NCI-H69 (cell line): Measurements from ENCODE around the gene MUS81.
"Not testable (repeated sequence)": the region's sequence is repeated elsewhere in the genome, so short reads cannot be mapped to it uniquely, and the experiment has no call there.

Source experiments
- DNase-seq: peaks from one replicate; lab custom pipeline; 2025; lab: John Stamatoyannopoulos, UW

MUS81 gene

GRCh38 chr11:65848693-65849092 lies 11.5 kb upstream of the MUS81 start:
- not testable (repeated sequence) for DNase-seq

GRCh38 chr11:65849366-65849765 lies 10.9 kb upstream of the MUS81 start:
- no peak for DNase-seq

GRCh38 chr11:65849771-65850216 lies 10.4 kb upstream of the MUS81 start:
- no peak for DNase-seq

GRCh38 chr11:65850217-65851082 lies 9.8 kb upstream of the MUS81 start:
- no peak for DNase-seq

- DNase-seq, result peak; percentile 31
These were observed 9.1 kb upstream of the MUS81 start for GRCh38 chr11:65851083-65851579.

- no peak for DNase-seq
These were observed 8.3 kb upstream of the MUS81 start for GRCh38 chr11:65851811-65852507.

- DNase-seq, result no peak
These were observed 7.6 kb upstream of the MUS81 start for GRCh38 chr11:65852508-65853245.

GRCh38 chr11:65853246-65853979 lies 6.8 kb upstream of the MUS81 start:
- DNase-seq, result no peak

GRCh38 chr11:65854161-65854592 lies 6.1 kb upstream of the MUS81 start:
- DNase-seq, result no peak

- no peak for DNase-seq
These were observed 5.1 kb upstream of the MUS81 start for GRCh38 chr11:65854852-65855837.

GRCh38 chr11:65855927-65856363 lies 4.3 kb upstream of the MUS81 start:
- no peak for DNase-seq

- peak; percentile 77 for DNase-seq
These were observed 3.3 kb upstream of the MUS81 start for GRCh38 chr11:65856689-65857499.

- no peak for DNase-seq
These were observed 2.8 kb upstream of the MUS81 start for GRCh38 chr11:65857500-65857852.

GRCh38 chr11:65857853-65858680 lies 2.2 kb upstream of the MUS81 start, which contains the start of gene CFL1:
TSS of gene CFL1 (minus strand) at chr11:65858180. CDS start at chr11:65858099, 81 bp downstream.
- peak; percentile 99 for DNase-seq

- DNase-seq, result no peak
These were observed 1.5 kb upstream of the MUS81 start for GRCh38 chr11:65858681-65859087.

- peak; percentile 100 for DNase-seq
These were observed 980 bp upstream of the MUS81 start for GRCh38 chr11:65859095-65859811.

- no peak for DNase-seq
These were observed 388 bp upstream of the MUS81 start for GRCh38 chr11:65859812-65860277.

- peak; percentile 67 for DNase-seq
These were observed 902 bp downstream of the MUS81 start for GRCh38 chr11:65861165-65861505.
